Adrenal gland (tissue), 5 donors: Measurements from ENCODE around the gene SPINK5.

Experiments used
- POLR2A ChIP-seq, 2 donors: fragments of 450-650 bp; IDR thresholded peaks; one replicate each; pipeline ENCODE4 v1.6.1; 2017; ENCODE audit warnings: antibody characterized with exemption in 2 of 2, mild to moderate bottlenecking in 2 of 2, moderate library complexity in 1 of 2
- TF ChIP-seq, protein P1 (sequence below), 6 experiments: fragments of 450-650 bp in 4 of 6; fragments of 200-600 bp in 2 of 6; sonication (generic) in 1 of 6; IDR thresholded peaks; 1 replicate in 5 of 6; 2 replicates in 1 of 6; pipeline versions ENCODE4 v1.5.1 to v1.8.0; 2016 to 2021; ENCODE audit warnings: antibody characterized with exemption in 6 of 6, mild to moderate bottlenecking in 2 of 6, moderate library complexity in 1 of 6
- donor health status: DM: no; HTN: no; CAD: no.

- TF ChIP-seq, protein P1, sequence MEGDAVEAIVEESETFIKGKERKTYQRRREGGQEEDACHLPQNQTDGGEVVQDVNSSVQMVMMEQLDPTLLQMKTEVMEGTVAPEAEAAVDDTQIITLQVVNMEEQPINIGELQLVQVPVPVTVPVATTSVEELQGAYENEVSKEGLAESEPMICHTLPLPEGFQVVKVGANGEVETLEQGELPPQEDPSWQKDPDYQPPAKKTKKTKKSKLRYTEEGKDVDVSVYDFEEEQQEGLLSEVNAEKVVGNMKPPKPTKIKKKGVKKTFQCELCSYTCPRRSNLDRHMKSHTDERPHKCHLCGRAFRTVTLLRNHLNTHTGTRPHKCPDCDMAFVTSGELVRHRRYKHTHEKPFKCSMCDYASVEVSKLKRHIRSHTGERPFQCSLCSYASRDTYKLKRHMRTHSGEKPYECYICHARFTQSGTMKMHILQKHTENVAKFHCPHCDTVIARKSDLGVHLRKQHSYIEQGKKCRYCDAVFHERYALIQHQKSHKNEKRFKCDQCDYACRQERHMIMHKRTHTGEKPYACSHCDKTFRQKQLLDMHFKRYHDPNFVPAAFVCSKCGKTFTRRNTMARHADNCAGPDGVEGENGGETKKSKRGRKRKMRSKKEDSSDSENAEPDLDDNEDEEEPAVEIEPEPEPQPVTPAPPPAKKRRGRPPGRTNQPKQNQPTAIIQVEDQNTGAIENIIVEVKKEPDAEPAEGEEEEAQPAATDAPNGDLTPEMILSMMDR (IDR thresholded peaks at IDR 0.05), result no peak
- TF ChIP-seq POLR2A (IDR thresholded peaks at IDR 0.05), result no peak
These were observed 21.5 kb downstream of the SPINK5 start for GRCh38 chr5:148085310-148085709.
